ENCODE measurements around the gene HIGD1B. TPM values are rescaled to one million over a fixed set of nuclear protein-coding genes. Genes with fewer than 3 reads are reported as not detected.

HIGD1B gene
- total RNA-seq, 1 donor from 2014 or later = not detected

DNA sequence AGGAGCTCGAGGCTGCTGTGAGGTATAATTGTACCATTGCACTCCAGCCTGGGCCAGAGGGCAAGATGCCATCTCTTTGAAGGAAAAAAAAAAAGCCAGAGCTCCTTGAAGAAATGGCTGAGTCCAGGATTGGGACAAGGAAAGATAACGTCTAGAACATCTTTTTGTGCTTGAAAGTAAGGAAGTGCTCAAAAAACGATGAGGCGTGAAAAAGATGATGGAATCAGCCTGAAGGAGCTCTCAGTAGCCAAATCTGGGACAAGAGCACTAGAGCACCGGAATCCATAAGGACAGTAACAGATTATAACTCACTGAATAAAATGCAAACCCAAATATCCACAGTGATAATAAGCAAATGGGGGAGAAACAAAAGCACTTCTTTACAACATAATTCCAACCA is 29.4 kb downstream of the HIGD1B start:
- intact Hi-C loops (cut with micrococcal nuclease) = no loop called here

DNA sequence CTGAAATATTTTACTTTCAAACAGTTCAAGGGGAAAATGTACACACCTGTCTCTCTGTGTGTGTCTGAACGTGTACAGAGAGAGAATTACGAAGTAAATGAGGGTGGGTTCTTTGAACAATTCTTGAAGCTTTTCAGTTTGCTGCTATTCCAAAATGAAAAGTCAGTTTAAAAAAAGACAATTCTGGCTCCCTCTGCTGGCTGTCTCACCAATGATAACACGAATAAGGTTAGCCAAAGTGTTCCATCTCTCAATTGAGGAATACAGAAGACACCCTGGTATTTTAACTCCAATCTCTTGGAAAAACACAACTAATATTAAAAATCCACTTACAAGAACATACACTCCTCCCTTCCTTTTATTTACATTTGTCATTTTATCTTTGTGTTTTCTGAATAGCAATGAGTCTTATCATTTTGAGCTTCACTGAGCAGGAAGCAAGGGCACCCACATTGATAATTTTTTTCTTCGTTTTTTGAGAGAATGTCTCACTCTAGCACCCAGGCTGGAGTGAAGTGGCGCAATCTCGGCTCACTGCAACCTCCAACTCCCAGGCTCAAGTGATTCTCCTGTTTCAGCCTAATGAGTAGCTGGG is 31.0 kb downstream of the HIGD1B start:
- intact Hi-C loops (cut with micrococcal nuclease) = loop anchor here (1.0 kb wide), 1 partner anchor 103 kb away; no protein-coding TSS in a partner anchor

DNA sequence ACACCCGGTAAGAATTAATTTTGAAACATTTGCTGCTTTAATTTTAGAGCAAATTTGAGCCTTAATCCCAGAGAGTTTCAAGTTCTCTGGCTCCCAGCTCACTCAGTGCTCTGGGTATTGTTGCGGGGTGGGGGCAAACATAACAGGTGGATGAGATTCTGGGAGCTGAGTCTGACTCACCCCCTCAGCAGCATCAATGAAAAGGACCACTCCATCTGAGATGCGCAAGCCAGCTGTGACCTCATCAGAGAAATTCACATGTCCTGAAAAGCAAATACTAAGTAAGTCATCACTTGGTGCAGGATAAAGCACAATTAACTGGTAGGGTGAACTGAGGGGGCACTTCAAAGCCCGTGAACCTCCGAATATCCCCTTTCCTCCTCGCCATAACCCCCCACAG is 31.7 kb downstream of the HIGD1B start:
- intact Hi-C loops (cut with micrococcal nuclease) = no loop called here

GRCh38 chr17:44880062-44880461 is 32.4 kb downstream of the HIGD1B start:
- intact Hi-C loops (cut with micrococcal nuclease) = no loop called here

DNA sequence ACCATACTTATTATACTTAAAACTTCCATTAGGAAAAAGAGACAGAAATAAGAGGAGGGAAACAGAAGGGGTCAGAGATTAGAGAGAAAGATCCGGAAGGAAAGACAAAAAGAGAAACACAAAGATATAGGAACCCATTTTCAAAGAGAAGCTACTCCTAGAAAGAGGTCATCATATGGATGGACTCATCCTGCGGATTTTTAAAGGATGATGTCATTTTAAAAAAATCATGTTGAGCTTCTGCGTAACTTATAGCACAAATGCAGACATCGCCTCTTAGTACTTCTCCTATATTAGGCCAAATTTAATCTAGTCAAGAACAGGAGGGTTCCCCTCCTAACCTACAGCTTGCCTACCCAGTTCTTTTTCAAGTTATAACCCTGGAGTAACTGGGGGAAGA is 33.5 kb downstream of the HIGD1B start:
- intact Hi-C loops (cut with micrococcal nuclease) = no loop called here

GRCh38 chr17:44884941-44885340 is 37.3 kb downstream of the HIGD1B start:
- intact Hi-C loops (cut with micrococcal nuclease) = no loop called here

DNA sequence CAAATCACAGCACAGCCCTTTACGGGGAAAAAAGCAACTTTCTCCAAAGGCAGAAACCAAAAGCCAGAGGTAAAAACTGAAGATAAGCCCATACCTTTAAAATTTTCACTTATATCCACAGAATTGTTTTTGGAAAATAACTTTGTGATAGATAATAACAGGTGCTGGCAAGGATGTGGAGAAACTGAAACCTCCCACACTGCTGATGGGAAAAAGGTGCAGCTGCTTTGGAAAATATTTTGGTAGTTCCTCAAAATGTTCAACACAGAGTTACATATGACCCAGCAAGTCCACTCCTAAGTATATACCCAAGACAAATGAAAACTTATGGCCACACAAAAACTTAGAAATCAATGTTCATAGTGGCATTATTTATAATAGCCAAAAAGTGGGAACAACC is 39.3 kb downstream of the HIGD1B start:
- intact Hi-C loops (cut with micrococcal nuclease) = no loop called here

- intact Hi-C loops (cut with micrococcal nuclease) = no loop called here
Observed at GRCh38 chr17:44887971-44888954, 40.6 kb downstream of the HIGD1B start.

DNA sequence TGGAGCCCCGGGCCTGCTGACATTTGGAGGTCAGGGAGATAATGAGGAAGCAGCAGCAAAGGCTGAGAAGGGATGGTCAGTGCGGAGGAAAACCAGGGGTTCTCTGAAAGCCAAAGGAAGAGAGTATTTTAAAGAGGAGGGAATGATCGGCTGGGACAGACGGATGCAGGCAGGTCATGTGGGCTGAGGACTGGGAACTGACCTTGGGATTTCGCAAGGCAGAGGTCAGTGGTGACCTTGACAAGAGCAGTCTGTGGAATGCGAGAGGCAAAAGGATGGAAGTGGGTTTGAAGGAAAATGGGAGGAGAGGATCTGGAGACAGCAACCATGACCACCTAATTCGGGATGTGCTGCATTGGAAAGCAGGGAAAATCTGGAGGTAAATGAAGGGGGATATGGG is 41.3 kb downstream of the HIGD1B start:
- intact Hi-C loops (cut with micrococcal nuclease) = no loop called here

DNA sequence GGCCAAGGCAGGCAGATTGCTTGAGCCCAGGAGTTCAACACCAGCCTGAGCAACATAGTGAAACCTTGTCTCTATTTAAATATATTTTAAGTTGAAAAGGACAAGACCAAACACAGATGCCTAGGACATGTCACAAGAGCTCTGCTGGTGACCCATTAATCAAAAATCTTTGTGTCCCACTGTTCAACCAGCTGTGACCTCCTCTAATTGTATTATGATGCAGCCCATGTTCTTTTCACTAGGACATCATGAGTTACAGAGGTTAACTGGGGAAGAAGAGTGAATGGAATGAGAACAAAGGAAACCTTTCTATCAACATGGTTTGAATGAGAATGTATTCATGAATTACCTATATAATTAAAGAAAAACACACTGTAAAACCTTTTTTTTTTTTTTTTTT is 44.6 kb downstream of the HIGD1B start:
- intact Hi-C loops (cut with micrococcal nuclease) = no loop called here

DNA sequence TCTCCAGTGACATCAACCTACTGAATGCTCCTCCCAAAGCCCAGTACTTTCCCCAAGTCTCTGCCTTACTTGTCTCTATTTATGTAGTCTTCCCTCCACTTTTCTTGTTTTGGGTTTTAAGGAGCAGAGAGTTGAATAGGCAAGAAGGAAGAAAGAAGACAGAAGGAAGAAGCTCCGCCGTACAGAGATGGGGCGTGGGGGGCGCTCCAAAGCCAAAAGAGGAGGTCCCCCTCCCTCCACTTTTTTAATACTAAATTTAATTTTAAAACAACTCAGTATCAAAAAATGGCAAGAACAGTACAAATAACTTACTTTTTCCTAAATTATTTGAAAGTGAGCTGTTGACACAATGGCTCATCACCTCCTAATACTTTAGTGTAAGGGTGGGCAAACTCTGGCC is 47.0 kb downstream of the HIGD1B start:
- intact Hi-C loops (cut with micrococcal nuclease) = loop anchor here (5.0 kb wide), 2 partner anchors 187 to 677 kb away; partner anchors contain the start of genes DBF4B and UBTF

DNA sequence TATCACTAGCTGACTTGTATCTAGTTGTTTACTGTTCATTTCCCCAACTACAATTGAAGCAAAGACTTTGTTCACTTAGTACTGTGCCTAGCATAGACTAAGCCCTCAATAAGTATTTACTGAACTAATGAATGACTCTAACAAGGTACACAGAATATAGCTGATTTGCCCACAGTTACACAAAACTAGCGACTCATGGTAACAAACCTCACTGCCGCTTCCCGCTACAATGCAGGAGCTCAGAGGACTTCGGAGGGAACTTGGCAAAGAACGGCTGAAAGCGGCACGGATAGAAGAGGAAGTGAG is 51.0 kb downstream of the HIGD1B start:
- intact Hi-C loops (cut with micrococcal nuclease) = loop anchor here (1.0 to 5.0 kb wide), 8 partner anchors 49 to 681 kb away; partner anchors contain the start of genes ACBD4, C1QL1, DBF4B and DCAKD

- intact Hi-C loops (cut with micrococcal nuclease) = loop anchor here (1.0 to 5.0 kb wide), 8 partner anchors 48 to 682 kb away; partner anchors contain the start of genes ACBD4, C1QL1, DBF4B and DCAKD
Observed at GRCh38 chr17:44899074-44899782, 51.5 kb downstream of the HIGD1B start, which contains the start of gene EFTUD2. Gene EFTUD2 (minus strand): TSS chr17:44899445. CDS start chr17:44894521, 4,924 bp downstream.

Other genes starting within 250 kb of the HIGD1B start
- gene MEIOC, start 191.4 kb upstream of the HIGD1B start, total RNA-seq = 0.07 and 0.44 TPM in 2 replicates
- gene CCDC43, start 158.1 kb upstream of the HIGD1B start, total RNA-seq = 32.4 and 33.6 TPM in 2 replicates
- 20.0 and 20.5 TPM in 2 replicates for gene DBF4B, start 139.2 kb upstream of the HIGD1B start, total RNA-seq
- gene ADAM11, start 88.9 kb upstream of the HIGD1B start, total RNA-seq = 0.32 TPM in 2 replicates
- gene GJC1, start 17.6 kb upstream of the HIGD1B start, total RNA-seq = 1.3 and 1.4 TPM in 2 replicates
- 165 and 169 TPM in 2 replicates for gene EFTUD2, start 51.6 kb downstream of the HIGD1B start, total RNA-seq
- gene GFAP, start 67.6 kb downstream of the HIGD1B start, total RNA-seq = not detected in 2 replicates
- 54.0 and 55.2 TPM in 2 replicates for gene KIF18B, start 99.9 kb downstream of the HIGD1B start, total RNA-seq
- gene C1QL1, start 120.4 kb downstream of the HIGD1B start, total RNA-seq = 0.27 and 0.59 TPM in 2 replicates
- gene DCAKD, start 203.7 kb downstream of the HIGD1B start, total RNA-seq = 25.2 and 25.9 TPM in 2 replicates
- gene NMT1, start 213.4 kb downstream of the HIGD1B start, total RNA-seq = 130 and 142 TPM in 2 replicates